Osteoblast (primary cell): ENCODE measurements around the gene PPP5C. TPM values are rescaled to one million over a fixed set of nuclear protein-coding genes. Genes with fewer than 3 reads are reported as not detected.

Experiments
- DNase-seq: peaks from one replicate; pipeline ENCODE4 v3.0.0; 2011; ENCODE audit warnings: low spot score, mixed read lengths; ENCODE audit not compliant: insufficient read length; ENCODE audit errors: missing footprints
- H2AFZ ChIP-seq: 2 replicates; pipeline ENCODE4 v1.6.0; 2011; ENCODE audit warnings: mild to moderate bottlenecking, low read length
- H3K27ac ChIP-seq: 2 replicates; pipeline ENCODE4 v1.5.1; 2011; ENCODE audit warnings: mild to moderate bottlenecking, low read depth, low read length, moderate library complexity
- H3K27me3 ChIP-seq: 2 replicates; pipeline ENCODE4 v1.6.0; 2012; ENCODE audit warnings: mild to moderate bottlenecking, control low read depth, inconsistent platforms, low read length, moderate library complexity; ENCODE audit not compliant: insufficient read depth
- H3K36me3 ChIP-seq: 2 replicates; pipeline ENCODE4 v1.5.1; 2011; ENCODE audit warnings: mild to moderate bottlenecking, low read length, control low read depth, moderate library complexity; ENCODE audit not compliant: insufficient read depth
- H3K4me1 ChIP-seq: 2 replicates; pipeline ENCODE4 v1.5.1; 2011; ENCODE audit warnings: mild to moderate bottlenecking, low read length, control low read depth, moderate library complexity; ENCODE audit not compliant: insufficient read depth
- H3K4me2 ChIP-seq: 2 replicates; pipeline ENCODE4 v1.6.0; 2011; ENCODE audit warnings: mild to moderate bottlenecking, low read length; ENCODE audit not compliant: insufficient read depth
- H3K4me3 ChIP-seq: fragments of 200-600 bp; sonication (generic); 3 replicates; pipeline ENCODE4 v1.5.1; 2012; ENCODE audit warnings: mild to moderate bottlenecking, low read length, inconsistent platforms; ENCODE audit not compliant: insufficient read depth
- H3K79me2 ChIP-seq: 2 replicates; pipeline ENCODE4 v1.6.0; 2012; ENCODE audit warnings: mild to moderate bottlenecking, low read length, control low read depth, inconsistent platforms; ENCODE audit not compliant: insufficient read depth
- H3K9me3 ChIP-seq: 2 replicates; pipeline ENCODE4 v1.5.1; 2011; ENCODE audit warnings: low read depth, low read length, control low read depth
- H4K20me1 ChIP-seq: 2 replicates; pipeline ENCODE4 v1.6.0; 2012; ENCODE audit warnings: mild to moderate bottlenecking, low read length, control low read depth; ENCODE audit not compliant: insufficient read depth
- CTCF ChIP-seq: IDR thresholded peaks from 2 replicates; pipeline ENCODE4 v1.5.1; 2011; ENCODE audit warnings: mild to moderate bottlenecking, low read depth, low read length, moderate library complexity; ENCODE audit errors: extremely low read depth
- total RNA-seq: library from RNA; depleted of rRNA; stranded (reverse); fragments of >200 nt; gene quantifications from 2 replicates; pipeline ENCODE4 v1.2.3, GENCODE V29; 2012

Gene PPP5C
- total RNA-seq, 1 donor = 36.6 TPM

- Histone ChIP-seq H3K79me2 (no peaks in the 10 kb centered on the region), H3K9me3 (peaks cover 9% of the 10 kb centered on the region)
- TF ChIP-seq CTCF = no peak
Measured at GRCh38 chr19:46324277-46324676, 22.6 kb upstream of the PPP5C start.

GRCh38 chr19:46326608-46327007 is 20.3 kb upstream of the PPP5C start:
- Histone ChIP-seq H4K20me1 (no peaks in the 10 kb centered on the region), H3K4me3 (no peak overlapping the region), H3K4me1 (no peaks in the 10 kb centered on the region), H2AFZ (no peak overlapping the region), H3K27ac (no peak overlapping the region), H3K4me2 (no peak overlapping the region), H3K27me3 (no peaks in the 10 kb centered on the region), H3K36me3 (no peaks in the 10 kb centered on the region), H3K79me2 (no peaks in the 10 kb centered on the region), H3K9me3 (peaks cover 9% of the 10 kb centered on the region)
- no peak for DNase-seq
- TF ChIP-seq CTCF = no peak

More at GRCh38 chr19:46324277-46324676, 22.6 kb upstream of the PPP5C start:
- no peak for DNase-seq
- H2AFZ ChIP-seq = no peak overlapping the region
- no peaks in the 10 kb centered on the region for H3K27me3 ChIP-seq
- H4K20me1 ChIP-seq = no peaks in the 10 kb centered on the region
- H3K4me2 ChIP-seq = no peak overlapping the region
- no peaks in the 10 kb centered on the region for H3K4me1 ChIP-seq
- H3K4me3 ChIP-seq = no peak overlapping the region
- no peak overlapping the region for H3K27ac ChIP-seq
- no peaks in the 10 kb centered on the region for H3K36me3 ChIP-seq

- no peak overlapping the region for H3K27ac ChIP-seq
- H3K4me3 ChIP-seq = no peak overlapping the region
- H3K4me2 ChIP-seq = no peak overlapping the region
- H3K4me1 ChIP-seq = no peaks in the 10 kb centered on the region
- peaks cover 9% of the 10 kb centered on the region for H3K9me3 ChIP-seq
- DNase-seq = no peak
- H3K36me3 ChIP-seq = no peaks in the 10 kb centered on the region
- no peaks in the 10 kb centered on the region for H3K27me3 ChIP-seq
- H2AFZ ChIP-seq = no peak overlapping the region
- H4K20me1 ChIP-seq = no peaks in the 10 kb centered on the region
- no peak for TF ChIP-seq CTCF
- no peaks in the 10 kb centered on the region for H3K79me2 ChIP-seq
Measured at GRCh38 chr19:46328079-46328478, 18.8 kb upstream of the PPP5C start.

GRCh38 chr19:46330319-46330918 is 16.5 kb upstream of the PPP5C start:
- Histone ChIP-seq H3K27ac (no peak overlapping the region), H4K20me1 (no peaks in the 10 kb centered on the region), H2AFZ (no peak overlapping the region), H3K4me2 (no peak overlapping the region), H3K79me2 (no peaks in the 10 kb centered on the region), H3K36me3 (no peaks in the 10 kb centered on the region), H3K4me3 (no peak overlapping the region), H3K9me3 (peaks cover 9% of the 10 kb centered on the region), H3K4me1 (no peaks in the 10 kb centered on the region), H3K27me3 (no peaks in the 10 kb centered on the region)
- no peak for DNase-seq
- TF ChIP-seq CTCF = no peak
